GM12878 (cell line): Measurements from ENCODE around the gene RGS12. TPM values are rescaled to one million over a fixed set of nuclear protein-coding genes. Genes with fewer than 3 reads are reported as not detected.

ENCODE experiments used
- ATAC-seq: fragments of 200-7000 bp; cut with Tn5 transposase; 3 replicates; pipeline ENCODE4 v1.9.1; 2020; ENCODE audit warnings: mild to moderate bottlenecking, moderate library complexity
- BruUV-seq: library from RNA; stranded (reverse); fragments of 400-500 nt; replicated peaks from 2 replicates; lab custom pipeline; 2021; lab: Mats Ljungman, UMichigan
- CTCF ChIA-PET: fragments of 300-600 bp; sonication (Branson Sonifier 250); formaldehyde crosslinking; extraction: SDS; loops from one replicate; lab custom pipeline; 2021; ENCODE audit warnings: inconsistent platforms; lab: Yijun Ruan, JAX
- POLR2A ChIA-PET: fragments of 350-600 bp; formaldehyde crosslinking; extraction: SDS; loops from one replicate; lab custom pipeline; 2021; ENCODE audit warnings: inconsistent platforms; lab: Charles Lee
- RAD21 ChIA-PET: fragments of 300-600 bp; sonication (Branson Sonifier 250); formaldehyde crosslinking; loops from one replicate; lab custom pipeline; 2023; ENCODE audit warnings: antibody characterized with exemption; ENCODE audit not compliant: unreplicated experiment; lab: Charles Lee
- SMC1A ChIA-PET: fragments of 300-600 bp; sonication (Branson Sonifier 250); formaldehyde crosslinking; loops from one replicate; lab custom pipeline; 2023; ENCODE audit not compliant: unreplicated experiment, uncharacterized antibody; lab: Charles Lee
- DNase-seq: peaks from one replicate; pipeline ENCODE4 v3.0.0-alpha.2; 2011; ENCODE audit warnings: low read depth, low spot score
- FAIRE-seq: peaks from 3 replicates; lab custom pipeline; 2011; peaks lifted over from hg19 to GRCh38; lab: Jason Lieb, UNC
- H2AFZ ChIP-seq: 2 replicates; pipeline ENCODE4 v1.6.0; 2011; ENCODE audit warnings: low read depth, low read length, control low read depth; ENCODE audit not compliant: control insufficient read depth
- H3K27ac ChIP-seq: 2 replicates; pipeline ENCODE4 v1.5.1; 2011; ENCODE audit warnings: control low read depth; ENCODE audit not compliant: control insufficient read depth, insufficient read depth
- H3K27me3 ChIP-seq, 2 experiments: replicated peaks in 1 of 2; 2 replicates each; pipeline versions ENCODE4 v1.6.0 to v1.6.1; 2011; ENCODE audit warnings: low read length in 1 of 2; ENCODE audit not compliant: control insufficient read depth in 2 of 2, insufficient read depth in 2 of 2
- H3K36me3 ChIP-seq, 2 experiments: 2 replicates each; pipeline ENCODE4 v1.5.1; 2011; ENCODE audit warnings: low read length in 1 of 2; ENCODE audit not compliant: control insufficient read depth in 2 of 2, insufficient read depth in 2 of 2
- H3K4me1 ChIP-seq: 2 replicates; pipeline ENCODE4 v1.6.1; 2011; ENCODE audit warnings: mild to moderate bottlenecking, low read length, moderate library complexity, mixed read lengths; ENCODE audit not compliant: control insufficient read depth, insufficient read depth
- H3K4me2 ChIP-seq: 2 replicates; pipeline ENCODE4 v1.6.0; 2011; ENCODE audit warnings: control low read depth; ENCODE audit not compliant: control insufficient read depth, insufficient read depth
- H3K4me3 ChIP-seq: fragments of 200-600 bp; sonication (generic); 2 replicates; pipeline ENCODE4 v1.5.1; 2016
- H3K79me2 ChIP-seq: 2 replicates; pipeline ENCODE4 v1.6.0; 2011; ENCODE audit warnings: low read length; ENCODE audit not compliant: control insufficient read depth, insufficient read depth
- H3K9ac ChIP-seq: 2 replicates; pipeline ENCODE4 v1.8.0; 2011; ENCODE audit warnings: low read length, control low read depth, mixed read lengths; ENCODE audit not compliant: control insufficient read depth, insufficient read depth
- H3K9me3 ChIP-seq: replicated peaks from 3 replicates; pipeline ENCODE4 v1.5.1; 2011; ENCODE audit warnings: mild to moderate bottlenecking, low read length; ENCODE audit not compliant: control insufficient read depth, insufficient read depth
- H4K20me1 ChIP-seq: 2 replicates; pipeline ENCODE4 v1.6.0; 2011; ENCODE audit not compliant: control insufficient read depth, insufficient read depth
- JUNB ChIP-seq: IDR thresholded peaks from 2 replicates; pipeline ENCODE4 v1.6.1; 2016; ENCODE audit warnings: antibody characterized with exemption, mild to moderate bottlenecking
- MTA2 ChIP-seq: fragments of 450-650 bp; IDR thresholded peaks from 2 replicates; pipeline ENCODE4 v1.6.1; 2016; ENCODE audit warnings: low read depth, mild to moderate bottlenecking, moderate library complexity
- NFIC ChIP-seq: IDR thresholded peaks from 2 replicates; pipeline ENCODE4 v1.6.1; 2012; ENCODE audit warnings: low read depth, mild to moderate bottlenecking, inconsistent platforms, low read length, moderate library complexity
- WGBS: methylation state at CpG from one replicate; pipeline ENCODE4 v1.1.6; 2016; ENCODE audit warnings: low lambda C conversion rate; ENCODE audit not compliant: insufficient replicate concordance, insufficient coverage; ENCODE audit errors: missing lambda C conversion rate; 5-methylcytosine and 5-hydroxymethylcytosine counted together
- in situ Hi-C: fragments of 300-500 bp; cut with MboI; formaldehyde crosslinking; loops from 9 replicates; pipeline ENCODE4 v1.14.3; 2018; ENCODE audit warnings: mixed read lengths
- intact Hi-C: fragments of 100-400 bp; cut with micrococcal nuclease; formaldehyde crosslinking; loops from one replicate; pipeline ENCODE4 v1.14.2; 2022; ENCODE audit not compliant: unreplicated experiment
- polyA plus RNA-seq, 11 experiments: library from polyadenylated mRNA; depleted of rRNA in 4 of 11; unstranded in 6 of 11; stranded (reverse) in 5 of 11; fragments of >200 nt; fragmentation: Nextera tagmentation in 4 of 11; fragmentation: Illumina TruSeq in 1 of 11; extraction: Ambion mirVana in 4 of 11; extraction: Trizol in 1 of 11; gene quantifications; 1 replicate in 1 of 11; 2 replicates in 10 of 11; pipeline versions ENCODE4 v1.2.1 to v1.2.3, GENCODE V29; 2011 to 2016; ENCODE audit warnings: inconsistent platforms in 2 of 11, missing spikeins in 2 of 11, low read depth in 1 of 11
- total RNA-seq, 4 experiments: library from RNA; depleted of rRNA in 3 of 4; stranded (reverse); fragments of >200 nt in 3 of 4; fragmentation: Illumina TruSeq in 1 of 4; extraction: Trizol in 1 of 4; gene quantifications; 2 replicates each; pipeline versions ENCODE4 v1.2.1 to v1.2.3, GENCODE V29; 2013 to 2021
- TF ChIP-seq, protein P1 (sequence below): fragments of 450-650 bp; IDR thresholded peaks from 2 replicates; pipeline ENCODE4 v1.6.1; 2017; ENCODE audit warnings: mild to moderate bottlenecking, moderate library complexity
- TF ChIP-seq, protein P2 (sequence below): fragments of 450-650 bp; IDR thresholded peaks from 2 replicates; pipeline ENCODE4 v1.6.1; 2018; ENCODE audit warnings: mild to moderate bottlenecking, low read depth, moderate library complexity; ENCODE audit not compliant: partially characterized antibody
- TF ChIP-seq, protein P3 (sequence below), 3 experiments: IDR thresholded peaks in 2 of 3; conservative IDR thresholded peaks in 1 of 3; 2 replicates each; pipeline ENCODE4 v1.5.1; 2011; ENCODE audit warnings: low read depth in 3 of 3, low read length in 3 of 3, mild to moderate bottlenecking in 3 of 3, control low read depth in 2 of 3, moderate library complexity in 2 of 3, inconsistent platforms in 1 of 3, mixed read lengths in 1 of 3; ENCODE audit not compliant: control insufficient read depth in 2 of 3, insufficient read depth in 1 of 3; ENCODE audit errors: extremely low read depth in 1 of 3
- TF ChIP-seq, protein P4 (sequence below): fragments of 450-650 bp; IDR thresholded peaks from 2 replicates; pipeline ENCODE4 v1.6.1; 2017; ENCODE audit warnings: low read depth, mild to moderate bottlenecking, moderate library complexity

The RGS12 gene
- total and polyA plus RNA-seq, 10 of the 15 experiments (the other 5 are each of a cell fraction or from before 2014, with no cell fraction given), result 0.02 to 2.2 (median 0.73) TPM

DNA sequence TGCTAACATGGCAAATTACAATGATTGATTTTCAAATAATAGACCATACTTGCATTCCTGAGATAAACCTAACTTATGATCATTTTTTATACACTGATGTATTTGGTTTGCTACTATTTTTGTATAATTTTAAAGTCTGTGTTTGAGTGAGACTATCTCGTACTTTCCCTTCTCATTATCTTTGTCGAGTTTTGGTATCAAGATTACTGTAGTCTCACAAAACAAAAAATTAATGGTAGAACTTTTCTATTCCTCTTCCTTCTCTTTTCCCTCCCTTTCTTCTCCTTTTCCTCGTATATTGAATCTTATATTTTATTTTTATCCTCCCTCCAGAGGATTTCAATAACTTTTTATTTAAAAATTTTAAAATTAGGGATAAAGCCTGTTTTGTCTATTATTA, 41.5 kb downstream of the RGS12 start:
- intact Hi-C loops (no loop called here), in situ Hi-C loops (no loop called here)
- Histone ChIP-seq H3K4me3 (no peak overlapping the region), H3K9me3 (no peaks in the 10 kb centered on the region), H3K4me1 (peaks cover 5% of the 10 kb centered on the region), H3K27ac (no peak overlapping the region), H3K27me3 (no peaks in the 10 kb centered on the region), H3K36me3 (no peaks in the 10 kb centered on the region), H2AFZ (no peak overlapping the region), H4K20me1 (no peaks in the 10 kb centered on the region), H3K4me2 (peak overlapping the region; percentile 48; the same call in 1 of the 2 replicates), H3K9ac (no peak overlapping the region), H3K79me2 (no peaks in the 10 kb centered on the region)
- TF ChIP-seq, protein P1, sequence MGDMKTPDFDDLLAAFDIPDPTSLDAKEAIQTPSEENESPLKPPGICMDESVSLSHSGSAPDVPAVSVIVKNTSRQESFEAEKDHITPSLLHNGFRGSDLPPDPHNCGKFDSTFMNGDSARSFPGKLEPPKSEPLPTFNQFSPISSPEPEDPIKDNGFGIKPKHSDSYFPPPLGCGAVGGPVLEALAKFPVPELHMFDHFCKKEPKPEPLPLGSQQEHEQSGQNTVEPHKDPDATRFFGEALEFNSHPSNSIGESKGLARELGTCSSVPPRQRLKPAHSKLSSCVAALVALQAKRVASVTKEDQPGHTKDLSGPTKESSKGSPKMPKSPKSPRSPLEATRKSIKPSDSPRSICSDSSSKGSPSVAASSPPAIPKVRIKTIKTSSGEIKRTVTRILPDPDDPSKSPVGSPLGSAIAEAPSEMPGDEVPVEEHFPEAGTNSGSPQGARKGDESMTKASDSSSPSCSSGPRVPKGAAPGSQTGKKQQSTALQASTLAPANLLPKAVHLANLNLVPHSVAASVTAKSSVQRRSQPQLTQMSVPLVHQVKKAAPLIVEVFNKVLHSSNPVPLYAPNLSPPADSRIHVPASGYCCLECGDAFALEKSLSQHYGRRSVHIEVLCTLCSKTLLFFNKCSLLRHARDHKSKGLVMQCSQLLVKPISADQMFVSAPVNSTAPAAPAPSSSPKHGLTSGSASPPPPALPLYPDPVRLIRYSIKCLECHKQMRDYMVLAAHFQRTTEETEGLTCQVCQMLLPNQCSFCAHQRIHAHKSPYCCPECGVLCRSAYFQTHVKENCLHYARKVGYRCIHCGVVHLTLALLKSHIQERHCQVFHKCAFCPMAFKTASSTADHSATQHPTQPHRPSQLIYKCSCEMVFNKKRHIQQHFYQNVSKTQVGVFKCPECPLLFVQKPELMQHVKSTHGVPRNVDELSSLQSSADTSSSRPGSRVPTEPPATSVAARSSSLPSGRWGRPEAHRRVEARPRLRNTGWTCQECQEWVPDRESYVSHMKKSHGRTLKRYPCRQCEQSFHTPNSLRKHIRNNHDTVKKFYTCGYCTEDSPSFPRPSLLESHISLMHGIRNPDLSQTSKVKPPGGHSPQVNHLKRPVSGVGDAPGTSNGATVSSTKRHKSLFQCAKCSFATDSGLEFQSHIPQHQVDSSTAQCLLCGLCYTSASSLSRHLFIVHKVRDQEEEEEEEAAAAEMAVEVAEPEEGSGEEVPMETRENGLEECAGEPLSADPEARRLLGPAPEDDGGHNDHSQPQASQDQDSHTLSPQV, result no peak
- peak; percentile 73 for TF ChIP-seq MTA2
- 0 out of 2 replicates have a peak, but pooled peaks have one; percentile 13 for TF ChIP-seq NFIC
- TF ChIP-seq, protein P2, sequence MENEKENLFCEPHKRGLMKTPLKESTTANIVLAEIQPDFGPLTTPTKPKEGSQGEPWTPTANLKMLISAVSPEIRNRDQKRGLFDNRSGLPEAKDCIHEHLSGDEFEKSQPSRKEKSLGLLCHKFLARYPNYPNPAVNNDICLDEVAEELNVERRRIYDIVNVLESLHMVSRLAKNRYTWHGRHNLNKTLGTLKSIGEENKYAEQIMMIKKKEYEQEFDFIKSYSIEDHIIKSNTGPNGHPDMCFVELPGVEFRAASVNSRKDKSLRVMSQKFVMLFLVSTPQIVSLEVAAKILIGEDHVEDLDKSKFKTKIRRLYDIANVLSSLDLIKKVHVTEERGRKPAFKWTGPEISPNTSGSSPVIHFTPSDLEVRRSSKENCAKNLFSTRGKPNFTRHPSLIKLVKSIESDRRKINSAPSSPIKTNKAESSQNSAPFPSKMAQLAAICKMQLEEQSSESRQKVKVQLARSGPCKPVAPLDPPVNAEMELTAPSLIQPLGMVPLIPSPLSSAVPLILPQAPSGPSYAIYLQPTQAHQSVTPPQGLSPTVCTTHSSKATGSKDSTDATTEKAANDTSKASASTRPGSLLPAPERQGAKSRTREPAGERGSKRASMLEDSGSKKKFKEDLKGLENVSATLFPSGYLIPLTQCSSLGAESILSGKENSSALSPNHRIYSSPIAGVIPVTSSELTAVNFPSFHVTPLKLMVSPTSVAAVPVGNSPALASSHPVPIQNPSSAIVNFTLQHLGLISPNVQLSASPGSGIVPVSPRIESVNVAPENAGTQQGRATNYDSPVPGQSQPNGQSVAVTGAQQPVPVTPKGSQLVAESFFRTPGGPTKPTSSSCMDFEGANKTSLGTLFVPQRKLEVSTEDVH, result no peak
- TF ChIP-seq, protein P3, sequence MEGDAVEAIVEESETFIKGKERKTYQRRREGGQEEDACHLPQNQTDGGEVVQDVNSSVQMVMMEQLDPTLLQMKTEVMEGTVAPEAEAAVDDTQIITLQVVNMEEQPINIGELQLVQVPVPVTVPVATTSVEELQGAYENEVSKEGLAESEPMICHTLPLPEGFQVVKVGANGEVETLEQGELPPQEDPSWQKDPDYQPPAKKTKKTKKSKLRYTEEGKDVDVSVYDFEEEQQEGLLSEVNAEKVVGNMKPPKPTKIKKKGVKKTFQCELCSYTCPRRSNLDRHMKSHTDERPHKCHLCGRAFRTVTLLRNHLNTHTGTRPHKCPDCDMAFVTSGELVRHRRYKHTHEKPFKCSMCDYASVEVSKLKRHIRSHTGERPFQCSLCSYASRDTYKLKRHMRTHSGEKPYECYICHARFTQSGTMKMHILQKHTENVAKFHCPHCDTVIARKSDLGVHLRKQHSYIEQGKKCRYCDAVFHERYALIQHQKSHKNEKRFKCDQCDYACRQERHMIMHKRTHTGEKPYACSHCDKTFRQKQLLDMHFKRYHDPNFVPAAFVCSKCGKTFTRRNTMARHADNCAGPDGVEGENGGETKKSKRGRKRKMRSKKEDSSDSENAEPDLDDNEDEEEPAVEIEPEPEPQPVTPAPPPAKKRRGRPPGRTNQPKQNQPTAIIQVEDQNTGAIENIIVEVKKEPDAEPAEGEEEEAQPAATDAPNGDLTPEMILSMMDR (IDR thresholded peaks at IDR 0.05 in 2 of 3, conservative IDR thresholded peaks at IDR 0.05 in 1 of 3; ENCODE audit: control insufficient read depth in 2 of 3, extremely low read depth in 1 of 3, insufficient read depth in 1 of 3, low read depth in 3 of 3, low read length in 3 of 3), result no peak
- TF ChIP-seq JUNB, result 0 out of 2 replicates have a peak, but pooled peaks have one; percentile 31
- TF ChIP-seq, protein P4, sequence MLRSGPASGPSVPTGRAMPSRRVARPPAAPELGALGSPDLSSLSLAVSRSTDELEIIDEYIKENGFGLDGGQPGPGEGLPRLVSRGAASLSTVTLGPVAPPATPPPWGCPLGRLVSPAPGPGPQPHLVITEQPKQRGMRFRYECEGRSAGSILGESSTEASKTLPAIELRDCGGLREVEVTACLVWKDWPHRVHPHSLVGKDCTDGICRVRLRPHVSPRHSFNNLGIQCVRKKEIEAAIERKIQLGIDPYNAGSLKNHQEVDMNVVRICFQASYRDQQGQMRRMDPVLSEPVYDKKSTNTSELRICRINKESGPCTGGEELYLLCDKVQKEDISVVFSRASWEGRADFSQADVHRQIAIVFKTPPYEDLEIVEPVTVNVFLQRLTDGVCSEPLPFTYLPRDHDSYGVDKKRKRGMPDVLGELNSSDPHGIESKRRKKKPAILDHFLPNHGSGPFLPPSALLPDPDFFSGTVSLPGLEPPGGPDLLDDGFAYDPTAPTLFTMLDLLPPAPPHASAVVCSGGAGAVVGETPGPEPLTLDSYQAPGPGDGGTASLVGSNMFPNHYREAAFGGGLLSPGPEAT, result 0 out of 2 replicates have a peak, but pooled peaks have one; percentile 24
- 0% methylated on average over 3 of the region's 3 CpGs for WGBS
- ChIA-PET POLR2A (no interaction called here), SMC1A (interaction anchor here (1.1 to 2.1 kb wide), 10 partner anchors 10 to 227 kb away, joined by 3 to 9 read pairs (median 3); no protein-coding TSS in a partner anchor), CTCF (interaction anchor here (0.7 to 1.5 kb wide), 4 partner anchors 9 to 147 kb away, joined by 3 to 7 read pairs (median 4); no protein-coding TSS in a partner anchor), RAD21 (interaction anchor here (1.0 kb wide), 1 partner anchor 14 kb away, joined by 3 read pairs; no protein-coding TSS in a partner anchor)
- FAIRE-seq (no peak), ATAC-seq (peak; percentile 48; the same call in 2 of the 3 replicates), DNase-seq (no peak)
- BruUV-seq, result no TSS peak
